WERI-Rb-1 (cell line): Measurements from ENCODE around the gene POLDIP3.

ENCODE experiments used
- DNase-seq: peaks from one replicate; pipeline ENCODE4 v3.0.0-alpha.2; 2020
- H3K27ac ChIP-seq: fragments of 250-450 bp; sonication (Bioruptor Pico); 2 replicates; pipeline ENCODE4 v1.5.1; 2020; ENCODE audit warnings: mild to moderate bottlenecking, moderate library complexity
- H3K27me3 ChIP-seq: fragments of 250-450 bp; sonication (Bioruptor Pico); 2 replicates; pipeline ENCODE4 v1.5.1; 2021; ENCODE audit warnings: mild to moderate bottlenecking, low read depth, moderate library complexity; ENCODE audit not compliant: insufficient read depth, severe bottlenecking
- H3K36me3 ChIP-seq: fragments of 250-450 bp; sonication (Bioruptor Pico); 2 replicates; pipeline ENCODE4 v1.5.1; 2020; ENCODE audit warnings: mild to moderate bottlenecking, moderate library complexity
- H3K4me3 ChIP-seq: 2 replicates; pipeline ENCODE4 v1.5.1; 2011; ENCODE audit warnings: low read depth, mild to moderate bottlenecking, control low read depth, low read length
- H3K9me3 ChIP-seq: fragments of 250-450 bp; sonication (Bioruptor Pico); 2 replicates; pipeline ENCODE4 v1.5.1; 2021; ENCODE audit warnings: mild to moderate bottlenecking, moderate library complexity; ENCODE audit not compliant: severe bottlenecking
- TF ChIP-seq, protein P1 (sequence below): IDR thresholded peaks from 2 replicates; pipeline ENCODE4 v1.5.1; 2011; ENCODE audit warnings: low read depth, mild to moderate bottlenecking, control low read depth, inconsistent platforms, low read length

The POLDIP3 gene

DNA sequence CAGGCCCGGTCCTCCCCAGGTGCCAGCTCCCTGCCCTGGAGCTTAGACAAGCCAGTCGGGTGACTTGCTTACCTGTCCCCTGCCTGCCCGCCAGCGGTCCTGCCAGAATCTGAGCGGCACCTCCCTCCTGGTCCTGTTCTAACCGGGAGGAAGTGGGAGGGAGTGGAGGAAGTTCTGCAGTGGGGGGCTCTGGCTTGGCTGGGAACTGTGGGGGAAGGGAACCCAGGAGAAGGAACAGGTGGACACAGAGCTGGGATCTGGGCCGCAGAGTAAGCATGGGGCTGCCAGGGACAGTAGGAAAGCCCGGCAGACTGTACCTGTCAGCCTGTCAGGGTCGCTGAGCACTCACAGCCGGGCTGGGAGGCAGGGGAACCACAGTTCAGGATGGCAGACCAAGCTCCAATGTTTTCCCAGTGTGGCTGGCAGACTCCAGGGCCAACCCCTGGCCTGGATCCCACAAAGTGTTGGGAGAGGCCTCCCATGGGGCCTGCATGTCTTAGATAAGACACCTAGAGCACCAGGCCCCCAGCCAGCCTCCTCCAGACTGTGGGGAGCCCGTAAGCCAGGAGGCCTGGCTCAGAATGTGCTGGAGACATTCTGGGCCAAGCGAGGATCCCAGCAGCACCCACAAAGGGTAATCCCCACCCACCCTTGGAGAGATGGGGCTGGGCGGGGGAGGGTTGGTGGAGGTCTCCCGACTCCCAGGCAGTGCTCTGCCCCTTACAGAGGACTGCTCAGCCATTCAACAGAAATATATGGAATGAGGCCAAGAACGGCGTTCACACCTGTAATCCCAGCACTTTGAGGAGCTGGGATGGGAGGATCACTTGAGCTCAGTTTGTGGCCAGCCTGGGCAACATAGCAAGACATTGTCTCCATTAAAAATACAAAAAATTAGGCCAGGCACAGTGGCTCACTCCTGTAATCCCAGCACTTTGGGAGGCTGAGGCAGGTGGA, 32.2 kb upstream of the POLDIP3 start:
- H3K9me3 ChIP-seq, result no peaks in the 10 kb centered on the region
- TF ChIP-seq, protein P1, sequence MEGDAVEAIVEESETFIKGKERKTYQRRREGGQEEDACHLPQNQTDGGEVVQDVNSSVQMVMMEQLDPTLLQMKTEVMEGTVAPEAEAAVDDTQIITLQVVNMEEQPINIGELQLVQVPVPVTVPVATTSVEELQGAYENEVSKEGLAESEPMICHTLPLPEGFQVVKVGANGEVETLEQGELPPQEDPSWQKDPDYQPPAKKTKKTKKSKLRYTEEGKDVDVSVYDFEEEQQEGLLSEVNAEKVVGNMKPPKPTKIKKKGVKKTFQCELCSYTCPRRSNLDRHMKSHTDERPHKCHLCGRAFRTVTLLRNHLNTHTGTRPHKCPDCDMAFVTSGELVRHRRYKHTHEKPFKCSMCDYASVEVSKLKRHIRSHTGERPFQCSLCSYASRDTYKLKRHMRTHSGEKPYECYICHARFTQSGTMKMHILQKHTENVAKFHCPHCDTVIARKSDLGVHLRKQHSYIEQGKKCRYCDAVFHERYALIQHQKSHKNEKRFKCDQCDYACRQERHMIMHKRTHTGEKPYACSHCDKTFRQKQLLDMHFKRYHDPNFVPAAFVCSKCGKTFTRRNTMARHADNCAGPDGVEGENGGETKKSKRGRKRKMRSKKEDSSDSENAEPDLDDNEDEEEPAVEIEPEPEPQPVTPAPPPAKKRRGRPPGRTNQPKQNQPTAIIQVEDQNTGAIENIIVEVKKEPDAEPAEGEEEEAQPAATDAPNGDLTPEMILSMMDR, result no peak
- no peaks in the 10 kb centered on the region for H3K27me3 ChIP-seq
- H3K27ac ChIP-seq, result no peak overlapping the region
- H3K4me3 ChIP-seq, result no peak overlapping the region
- no peaks in the 10 kb centered on the region; the same call in 1 of the 2 replicates for H3K36me3 ChIP-seq
- no peak for DNase-seq

DNA sequence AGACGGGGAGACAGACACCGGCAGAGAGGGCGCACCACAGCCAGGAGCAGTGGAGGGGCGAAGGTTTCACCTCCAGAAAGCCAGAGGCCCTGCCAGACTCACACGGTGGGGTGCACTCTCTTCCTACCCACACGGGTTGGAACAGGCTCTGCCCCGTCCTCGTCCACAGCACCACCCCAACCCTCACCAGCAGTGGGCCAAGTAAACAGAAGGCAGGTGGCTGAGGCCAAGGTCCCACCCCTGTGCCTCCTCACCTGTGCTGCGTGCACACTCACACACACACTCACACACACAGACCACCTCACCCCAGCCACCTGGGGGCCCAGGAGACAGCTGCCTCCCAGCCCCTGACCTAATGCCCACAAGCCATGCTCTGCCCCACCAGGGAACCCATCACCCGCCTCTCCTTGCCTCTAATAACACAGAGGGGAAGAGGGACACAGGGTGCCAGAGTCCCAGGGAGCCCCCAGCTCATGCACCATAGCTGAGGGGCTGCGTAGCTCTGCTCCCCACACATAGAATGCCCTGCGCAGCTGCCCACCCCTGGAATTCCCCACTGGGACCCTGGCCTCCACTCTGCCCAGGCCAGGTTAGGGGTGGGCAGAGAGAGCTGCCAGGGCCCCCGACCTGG, 31.4 kb upstream of the POLDIP3 start:
- Histone ChIP-seq H3K9me3 (no peaks in the 10 kb centered on the region), H3K27ac (no peak overlapping the region), H3K27me3 (no peaks in the 10 kb centered on the region), H3K36me3 (no peaks in the 10 kb centered on the region; the same call in 1 of the 2 replicates), H3K4me3 (no peak overlapping the region)
- DNase-seq, result no peak
- TF ChIP-seq, protein P1, result no peak

DNA sequence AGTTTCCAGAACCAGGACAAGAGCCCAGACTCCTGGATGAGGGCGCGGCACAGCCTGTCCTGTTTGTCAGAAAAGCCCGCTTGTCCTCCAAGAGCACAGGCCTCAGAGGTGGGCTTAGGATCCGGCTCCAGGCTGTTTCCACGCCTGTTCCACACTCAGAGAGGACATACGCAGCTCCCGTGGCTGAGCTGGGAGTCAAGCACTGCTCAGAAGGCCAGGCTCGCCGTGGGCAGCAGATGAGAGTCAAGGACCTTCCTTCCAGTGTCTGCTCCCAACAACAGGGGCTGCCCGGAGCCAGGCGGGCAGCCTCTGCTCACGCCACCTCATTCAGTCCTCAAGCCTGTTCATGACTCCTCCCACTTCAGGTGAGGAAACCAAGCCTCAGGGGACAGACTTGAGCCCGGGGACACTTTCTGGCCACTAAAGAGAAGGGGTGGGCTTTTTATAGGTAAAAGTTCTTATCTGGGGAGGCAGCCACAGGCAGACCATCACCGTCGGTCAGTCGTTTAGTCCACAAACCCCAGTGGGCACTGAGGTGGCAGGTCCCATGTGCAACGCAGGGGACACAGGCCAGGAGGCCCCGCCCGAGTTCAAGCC, 30.8 kb upstream of the POLDIP3 start:
- H3K9me3 ChIP-seq, result no peaks in the 10 kb centered on the region
- H3K27ac ChIP-seq, result no peak overlapping the region
- DNase-seq, result no peak
- TF ChIP-seq, protein P1, result no peak
- no peak overlapping the region for H3K4me3 ChIP-seq
- H3K36me3 ChIP-seq, result no peaks in the 10 kb centered on the region; the same call in 1 of the 2 replicates
- H3K27me3 ChIP-seq, result no peaks in the 10 kb centered on the region

DNA sequence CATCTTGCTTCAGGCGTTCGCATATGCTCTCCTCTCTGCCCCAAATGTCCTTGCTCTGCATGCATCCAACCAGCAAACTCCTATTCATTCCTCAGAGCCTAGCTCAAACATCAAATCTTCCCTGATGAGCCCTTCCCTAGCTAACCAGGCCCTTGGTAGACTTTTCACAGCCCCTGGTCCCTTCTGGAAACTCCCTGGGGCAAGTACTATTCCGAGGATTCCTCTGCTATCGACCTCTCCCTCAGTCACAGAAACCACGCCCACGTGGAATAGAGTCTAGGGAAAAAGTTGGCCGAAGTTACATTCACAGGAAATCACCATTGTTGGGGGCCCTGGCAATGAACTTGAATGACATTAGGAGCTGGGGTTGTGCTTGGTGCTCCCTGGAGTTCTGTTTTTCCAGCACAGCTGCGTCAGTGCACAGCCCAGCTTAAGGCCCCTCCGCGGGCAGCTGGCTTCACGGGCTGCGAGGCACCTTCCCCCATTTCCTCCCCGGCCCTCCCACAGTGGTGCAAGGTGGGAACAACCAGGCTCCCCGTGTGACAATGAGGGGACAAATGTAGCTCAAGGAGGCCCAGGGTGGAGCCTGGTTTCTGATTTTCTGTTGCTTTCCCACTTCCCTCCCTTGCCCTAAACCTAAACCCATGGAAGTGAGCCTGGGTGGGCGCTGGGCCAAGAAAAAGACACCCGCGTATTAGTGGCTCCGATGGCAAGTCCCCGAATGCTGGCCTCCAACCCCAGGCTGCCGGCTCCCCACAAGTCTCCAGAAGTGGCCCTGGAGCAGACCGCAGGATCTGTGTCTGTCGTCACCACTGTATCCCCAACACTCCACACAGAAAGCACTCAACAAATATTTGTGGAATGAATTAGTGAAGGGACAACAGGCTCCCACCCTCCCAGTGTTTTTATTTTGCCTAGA, 30.0 kb upstream of the POLDIP3 start:
- no peaks in the 10 kb centered on the region; the same call in 1 of the 2 replicates for H3K36me3 ChIP-seq
- no peaks in the 10 kb centered on the region for H3K9me3 ChIP-seq
- H3K27ac ChIP-seq, result no peak overlapping the region
- no peak overlapping the region for H3K4me3 ChIP-seq
- TF ChIP-seq, protein P1, result no peak
- DNase-seq, result no peak
- H3K27me3 ChIP-seq, result no peaks in the 10 kb centered on the region
